ENCODE results near the gene CCDC43.
"Not testable (repeated sequence)": the region's sequence is repeated elsewhere in the genome, so short reads cannot be mapped to it uniquely, and the experiment has no call there.

The CCDC43 gene

DNA sequence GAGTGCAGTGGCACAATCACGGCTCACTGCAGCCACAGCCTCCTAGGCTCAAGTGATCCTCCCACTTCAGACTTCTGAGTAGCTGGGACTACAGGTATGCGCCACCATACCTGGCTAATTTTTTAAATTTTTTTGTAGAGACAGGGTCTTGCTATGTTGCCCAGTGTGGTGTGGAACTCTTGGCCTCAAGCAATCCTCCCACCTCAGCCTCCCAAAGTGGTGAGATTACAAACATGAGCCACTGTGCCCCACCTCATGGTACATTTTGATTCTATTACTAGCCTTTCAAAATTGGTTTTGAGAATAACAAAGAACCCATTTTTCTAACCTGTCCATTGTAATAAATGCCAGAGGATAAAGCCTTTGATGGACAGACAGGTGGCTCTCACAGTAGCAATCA is 1.4 kb downstream of the CCDC43 start:
- no peak for FAIRE-seq

DNA sequence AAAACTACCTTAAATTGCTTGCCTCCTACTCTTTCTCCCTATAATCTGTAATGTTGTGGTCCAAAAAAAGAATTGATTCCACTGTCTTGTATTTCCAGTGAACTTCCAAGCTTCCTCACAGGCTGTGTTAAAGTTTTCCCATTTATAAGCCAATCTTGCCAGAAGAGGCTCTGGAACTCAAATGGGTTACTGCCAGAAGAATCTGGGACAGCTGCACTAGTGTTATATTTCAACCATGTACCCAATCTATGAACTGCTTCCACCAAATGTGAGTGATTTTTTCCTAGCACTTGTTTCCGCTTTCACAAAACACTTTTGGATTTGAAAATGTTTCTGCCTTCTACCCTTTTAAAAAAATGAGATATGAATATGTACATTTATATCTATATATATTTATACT is 1.8 kb downstream of the CCDC43 start:
- TF ChIP-seq, protein P1, sequence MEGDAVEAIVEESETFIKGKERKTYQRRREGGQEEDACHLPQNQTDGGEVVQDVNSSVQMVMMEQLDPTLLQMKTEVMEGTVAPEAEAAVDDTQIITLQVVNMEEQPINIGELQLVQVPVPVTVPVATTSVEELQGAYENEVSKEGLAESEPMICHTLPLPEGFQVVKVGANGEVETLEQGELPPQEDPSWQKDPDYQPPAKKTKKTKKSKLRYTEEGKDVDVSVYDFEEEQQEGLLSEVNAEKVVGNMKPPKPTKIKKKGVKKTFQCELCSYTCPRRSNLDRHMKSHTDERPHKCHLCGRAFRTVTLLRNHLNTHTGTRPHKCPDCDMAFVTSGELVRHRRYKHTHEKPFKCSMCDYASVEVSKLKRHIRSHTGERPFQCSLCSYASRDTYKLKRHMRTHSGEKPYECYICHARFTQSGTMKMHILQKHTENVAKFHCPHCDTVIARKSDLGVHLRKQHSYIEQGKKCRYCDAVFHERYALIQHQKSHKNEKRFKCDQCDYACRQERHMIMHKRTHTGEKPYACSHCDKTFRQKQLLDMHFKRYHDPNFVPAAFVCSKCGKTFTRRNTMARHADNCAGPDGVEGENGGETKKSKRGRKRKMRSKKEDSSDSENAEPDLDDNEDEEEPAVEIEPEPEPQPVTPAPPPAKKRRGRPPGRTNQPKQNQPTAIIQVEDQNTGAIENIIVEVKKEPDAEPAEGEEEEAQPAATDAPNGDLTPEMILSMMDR (IDR thresholded peaks at IDR 0.05; ENCODE audit: insufficient read depth, missing control alignments): no peak
- FAIRE-seq (no peak), DNase-seq (ENCODE audit: insufficient read length, low spot score) (no peak)

More for the DNA sequence above, 1.4 kb downstream of the CCDC43 start:
- no peak for DNase-seq (ENCODE audit: insufficient read length, low spot score)
- TF ChIP-seq, protein P1 (IDR thresholded peaks at IDR 0.05; ENCODE audit: insufficient read depth, missing control alignments): no peak

DNA sequence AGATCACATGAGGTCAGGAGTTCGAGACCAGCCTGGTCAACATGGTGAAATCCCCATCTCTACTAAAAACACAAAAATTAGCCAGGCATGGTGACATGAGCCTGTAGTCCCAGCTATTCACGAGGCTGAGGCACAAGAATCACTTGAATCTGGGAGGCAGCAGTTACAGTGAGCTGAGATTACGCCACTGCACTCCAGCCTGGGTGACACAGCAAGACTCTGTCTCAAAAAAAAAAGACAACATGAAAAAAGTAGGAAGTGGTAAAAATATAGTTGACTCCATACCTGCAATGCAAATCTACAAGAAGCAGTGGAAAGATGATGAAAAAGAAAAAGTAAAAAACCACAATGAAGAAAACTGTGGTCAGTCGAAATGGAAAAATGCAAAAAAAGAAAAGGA is 6.3 kb downstream of the CCDC43 start:
- FAIRE-seq; DNase-seq (ENCODE audit: insufficient read length, low spot score): not testable (repeated sequence)

DNA sequence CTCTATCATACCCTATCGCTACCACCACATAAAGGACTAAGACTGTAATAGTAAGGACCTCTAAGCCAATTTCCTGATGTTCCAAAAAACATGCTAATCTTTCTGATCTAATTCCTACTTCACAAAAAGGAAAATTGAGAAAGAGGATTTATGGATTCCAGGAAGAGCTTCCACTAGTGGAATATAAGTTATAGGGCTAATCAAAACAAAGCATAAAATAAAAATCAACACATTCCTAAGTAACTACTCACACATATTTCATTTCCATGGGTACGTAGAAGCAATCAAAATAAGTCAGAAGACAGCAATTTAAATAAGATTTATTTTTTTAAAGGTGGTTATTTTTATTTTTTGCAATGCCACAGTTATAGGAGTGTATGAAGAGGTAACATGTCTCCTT is 12.4 kb downstream of the CCDC43 start:
- FAIRE-seq: no peak
- TF ChIP-seq, protein P1 (IDR thresholded peaks at IDR 0.05; ENCODE audit: insufficient read depth, missing control alignments): no peak
- DNase-seq (ENCODE audit: insufficient read length, low spot score): no peak

DNA sequence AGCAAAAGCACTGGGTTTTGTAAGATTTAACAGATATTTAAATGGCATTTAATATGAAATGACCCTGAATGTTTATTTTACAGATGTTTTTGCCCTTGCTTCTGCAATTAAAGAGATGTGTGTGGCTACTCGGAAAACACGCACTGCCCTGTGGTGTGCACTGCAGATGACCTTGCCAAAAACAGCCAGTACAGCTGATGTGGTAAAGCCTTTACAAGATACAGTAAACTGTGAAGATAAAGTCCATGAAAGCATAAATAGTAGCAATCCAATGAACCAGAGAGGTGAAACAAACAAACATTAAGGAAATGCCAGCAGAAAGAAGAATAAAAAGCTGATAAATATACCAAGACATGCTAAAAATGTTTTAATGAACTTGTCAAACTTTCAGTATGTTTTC is 15.7 kb downstream of the CCDC43 start:
- DNase-seq (ENCODE audit: insufficient read length, low spot score): no peak
- no peak for FAIRE-seq
- TF ChIP-seq, protein P1 (IDR thresholded peaks at IDR 0.05; ENCODE audit: insufficient read depth, missing control alignments): no peak

DNA sequence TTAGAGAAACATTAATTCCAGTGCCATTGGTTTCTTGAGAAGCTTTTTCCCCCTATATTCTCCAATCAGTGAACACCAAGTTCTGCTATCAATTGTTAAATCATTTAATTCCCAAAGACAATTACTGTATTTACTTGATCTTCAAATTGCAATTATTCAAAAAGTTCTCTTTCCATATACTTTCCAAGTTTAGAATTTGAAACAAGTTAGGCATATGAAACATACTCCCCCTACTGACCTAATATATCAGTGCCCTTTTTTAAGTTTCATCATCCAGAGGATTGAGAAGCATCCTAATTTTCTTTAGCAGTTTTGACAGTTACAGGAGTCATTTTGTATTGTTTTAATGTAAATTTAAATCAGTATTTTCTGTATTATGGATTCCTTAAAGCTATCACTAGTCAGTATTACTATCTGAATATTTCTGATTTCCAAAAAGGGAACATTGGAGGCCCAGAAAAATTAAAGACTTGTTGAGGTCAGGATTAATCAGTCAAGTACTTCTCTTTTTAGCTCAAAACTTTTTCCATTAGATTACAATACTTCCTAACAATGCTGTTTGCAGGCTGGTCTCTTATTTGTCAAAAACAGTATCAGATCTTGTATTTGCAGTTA is 17.0 kb downstream of the CCDC43 start:
- DNase-seq (ENCODE audit: insufficient read length, low spot score) (no peak), FAIRE-seq (peak; percentile 75)
- TF ChIP-seq, protein P1 (IDR thresholded peaks at IDR 0.05; ENCODE audit: insufficient read depth, missing control alignments): peak; percentile 55

DNA sequence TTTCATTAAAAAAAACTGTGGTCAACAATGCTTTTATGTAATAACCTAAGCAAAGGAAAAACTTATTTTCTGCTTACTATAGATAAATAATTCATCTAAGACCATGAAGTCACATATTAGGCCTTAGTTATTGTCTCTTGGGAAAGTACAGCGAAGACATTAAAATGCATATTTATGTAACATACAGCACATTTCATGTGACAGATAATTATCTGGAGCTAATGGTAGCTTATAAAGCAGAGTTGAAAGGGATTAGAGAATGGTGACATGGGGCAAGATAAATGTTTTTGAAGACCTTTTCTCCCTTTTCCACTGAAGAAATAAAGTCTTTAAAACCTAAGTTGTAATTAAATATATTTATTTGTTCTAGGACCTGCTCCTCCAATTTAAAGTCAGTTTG is 23.6 kb downstream of the CCDC43 start:
- FAIRE-seq: no peak

More for the DNA sequence above, 23.6 kb downstream of the CCDC43 start:
- DNase-seq (ENCODE audit: insufficient read length, low spot score): no peak
- TF ChIP-seq, protein P1 (IDR thresholded peaks at IDR 0.05; ENCODE audit: insufficient read depth, missing control alignments): no peak
